Measurements from ENCODE around the gene ZNF30. TPM values are rescaled to one million over a fixed set of nuclear protein-coding genes. Genes with fewer than 3 reads are reported as not detected.
"Not testable (repeated sequence)": the region's sequence is repeated elsewhere in the genome, so short reads cannot be mapped to it uniquely, and the experiment has no call there.

The ZNF30 gene
- total and polyA plus RNA-seq, 2 experiments from 2014 or later = 1.1 to 3.2 TPM

GRCh38 chr19:34991542-34992333 lies 65.0 kb downstream of the ZNF30 start:
- Histone ChIP-seq H3K9me3 (ENCODE audit: low read depth) (no peaks in the 10 kb centered on the region), H3K79me2 (no peaks in the 10 kb centered on the region), H3K36me3 (replicated peaks; ENCODE audit: insufficient read depth, low read depth) (no peaks in the 10 kb centered on the region), H3K4me3 (no peak overlapping the region), H3K4me2 (no peak overlapping the region), H3K27ac (no peak overlapping the region), H4K20me1 (ENCODE audit: insufficient read depth, poor library complexity, severe bottlenecking) (no peaks in the 10 kb centered on the region), H2AFZ (no peak overlapping the region), H3K9me2 (replicated peaks; ENCODE audit: insufficient read depth) (no peaks in the 10 kb centered on the region), H3K27me3 (no peaks in the 10 kb centered on the region), H3K4me1 (ENCODE audit: insufficient read depth) (peaks cover 13% of the 10 kb centered on the region)
- no peak for DNase-seq (ENCODE audit: low spot score)
- TF ChIP-seq EZH2phosphoT487 (IDR thresholded peaks at IDR 0.05; ENCODE audit: low read depth, severe bottlenecking, unreplicated experiment) (no peak), CTCF (IDR thresholded peaks at IDR 0.05; ENCODE audit: poor library complexity) (no peak), EZH2 (IDR thresholded peaks at IDR 0.05; ENCODE audit: borderline replicate concordance) (no peak)
- WGBS (ENCODE audit: low lambda C conversion rate, missing lambda C conversion rate) = 90% methylated on average over 8 of the region's 8 CpGs

GRCh38 chr19:34992582-34992981 lies 65.9 kb downstream of the ZNF30 start:
- 89% methylated on average over 7 of the region's 7 CpGs for WGBS (ENCODE audit: low lambda C conversion rate, missing lambda C conversion rate)

GRCh38 chr19:34994286-34994642 lies 67.6 kb downstream of the ZNF30 start:
- TF ChIP-seq EZH2phosphoT487 (IDR thresholded peaks at IDR 0.05; ENCODE audit: low read depth, severe bottlenecking, unreplicated experiment) (no peak), EZH2 (IDR thresholded peaks at IDR 0.05; ENCODE audit: borderline replicate concordance) (no peak), CTCF (IDR thresholded peaks at IDR 0.05; ENCODE audit: poor library complexity) (no peak)
- DNase-seq (ENCODE audit: low spot score) = no peak
- Histone ChIP-seq H3K27me3 (no peaks in the 10 kb centered on the region), H4K20me1 (ENCODE audit: insufficient read depth, poor library complexity, severe bottlenecking) (no peaks in the 10 kb centered on the region), H3K36me3 (replicated peaks; ENCODE audit: insufficient read depth, low read depth) (no peaks in the 10 kb centered on the region), H3K4me3 (no peak overlapping the region), H3K9me3 (ENCODE audit: low read depth) (no peaks in the 10 kb centered on the region), H3K4me2 (no peak overlapping the region), H3K9me2 (replicated peaks; ENCODE audit: insufficient read depth) (no peaks in the 10 kb centered on the region), H3K79me2 (peaks cover 8% of the 10 kb centered on the region), H2AFZ (no peak overlapping the region), H3K4me1 (ENCODE audit: insufficient read depth) (peaks cover 19% of the 10 kb centered on the region), H3K27ac (peak overlapping the region; percentile 81)
- WGBS (ENCODE audit: low lambda C conversion rate, missing lambda C conversion rate) = 92% methylated on average over 9 of the region's 9 CpGs

More at GRCh38 chr19:34992582-34992981, 65.9 kb downstream of the ZNF30 start:
- not testable (repeated sequence) for H3K27ac ChIP-seq; H4K20me1 ChIP-seq (ENCODE audit: insufficient read depth, poor library complexity, severe bottlenecking); H3K27me3 ChIP-seq; H3K36me3 ChIP-seq (replicated peaks; ENCODE audit: insufficient read depth, low read depth); H3K79me2 ChIP-seq; DNase-seq (ENCODE audit: low spot score); H2AFZ ChIP-seq; H3K9me2 ChIP-seq (replicated peaks; ENCODE audit: insufficient read depth); H3K9me3 ChIP-seq (ENCODE audit: low read depth); H3K4me2 ChIP-seq; H3K4me3 ChIP-seq
- H3K4me1 ChIP-seq (ENCODE audit: insufficient read depth) = peaks cover 13% of the 10 kb centered on the region

Other genes with a start within 250 kb of the ZNF30 start
- 0.04 and 0.13 TPM in 2 replicates for gene SCGB2B2, start 249.7 kb upstream of the ZNF30 start, total RNA-seq
- not detected in 2 replicates for gene SCGB2B2, start 249.7 kb upstream of the ZNF30 start, polyA plus RNA-seq
- 29.1 and 34.3 TPM in 2 replicates for gene ZNF302, start 249.2 kb upstream of the ZNF30 start, total RNA-seq
- 19.5 and 20.2 TPM in 2 replicates for gene ZNF302, start 249.2 kb upstream of the ZNF30 start, polyA plus RNA-seq
- 14.5 and 30.0 TPM in 2 replicates for gene ZNF181, start 192.7 kb upstream of the ZNF30 start, total RNA-seq
- 11.5 and 11.7 TPM in 2 replicates for gene ZNF181, start 192.7 kb upstream of the ZNF30 start, polyA plus RNA-seq
- gene ZNF599, start 153.7 kb upstream of the ZNF30 start, total RNA-seq = 6.0 and 6.1 TPM in 2 replicates
- 6.2 and 7.6 TPM in 2 replicates for gene ZNF599, start 153.7 kb upstream of the ZNF30 start, polyA plus RNA-seq
- gene ZNF792, start 37.3 kb downstream of the ZNF30 start, total RNA-seq = 9.5 and 10.6 TPM in 2 replicates
- gene ZNF792, start 37.3 kb downstream of the ZNF30 start, polyA plus RNA-seq = 3.5 and 3.6 TPM in 2 replicates
- gene GRAMD1A, start 73.4 kb downstream of the ZNF30 start, total RNA-seq = 34.8 and 35.4 TPM in 2 replicates
- gene GRAMD1A, start 73.4 kb downstream of the ZNF30 start, polyA plus RNA-seq = 80.2 and 92.4 TPM in 2 replicates
- 0.20 and 0.60 TPM in 2 replicates for gene SCN1B, start 103.6 kb downstream of the ZNF30 start, total RNA-seq
- gene SCN1B, start 103.6 kb downstream of the ZNF30 start, polyA plus RNA-seq = 2.5 and 3.1 TPM in 2 replicates
- 150 and 162 TPM in 2 replicates for gene HPN, start 114.8 kb downstream of the ZNF30 start, total RNA-seq
- gene HPN, start 114.8 kb downstream of the ZNF30 start, polyA plus RNA-seq = 206 and 241 TPM in 2 replicates
- 225 and 235 TPM in 2 replicates for gene FXYD3, start 188.9 kb downstream of the ZNF30 start, total RNA-seq
- gene FXYD3, start 188.9 kb downstream of the ZNF30 start, polyA plus RNA-seq = 491 and 542 TPM in 2 replicates
- 2.4 and 6.3 TPM in 2 replicates for gene LGI4, start 208.2 kb downstream of the ZNF30 start, total RNA-seq
- gene LGI4, start 208.2 kb downstream of the ZNF30 start, polyA plus RNA-seq = 5.2 and 8.8 TPM in 2 replicates
- 2.9 and 7.5 TPM in 2 replicates for gene FXYD1, start 211.9 kb downstream of the ZNF30 start, total RNA-seq
- 18.5 and 22.0 TPM in 2 replicates for gene FXYD1, start 211.9 kb downstream of the ZNF30 start, polyA plus RNA-seq
- gene FXYD7, start 216.4 kb downstream of the ZNF30 start, total RNA-seq = 0.27 TPM in 1 of 2 replicates, not detected in the other
- 0.22 and 0.46 TPM in 2 replicates for gene FXYD7, start 216.4 kb downstream of the ZNF30 start, polyA plus RNA-seq
- 36.4 and 42.8 TPM in 2 replicates for gene FXYD5, start 227.8 kb downstream of the ZNF30 start, total RNA-seq
- gene FXYD5, start 227.8 kb downstream of the ZNF30 start, polyA plus RNA-seq = 81.1 and 90.2 TPM in 2 replicates